ENCODE measurements around the gene MAP3K14.

DNA sequence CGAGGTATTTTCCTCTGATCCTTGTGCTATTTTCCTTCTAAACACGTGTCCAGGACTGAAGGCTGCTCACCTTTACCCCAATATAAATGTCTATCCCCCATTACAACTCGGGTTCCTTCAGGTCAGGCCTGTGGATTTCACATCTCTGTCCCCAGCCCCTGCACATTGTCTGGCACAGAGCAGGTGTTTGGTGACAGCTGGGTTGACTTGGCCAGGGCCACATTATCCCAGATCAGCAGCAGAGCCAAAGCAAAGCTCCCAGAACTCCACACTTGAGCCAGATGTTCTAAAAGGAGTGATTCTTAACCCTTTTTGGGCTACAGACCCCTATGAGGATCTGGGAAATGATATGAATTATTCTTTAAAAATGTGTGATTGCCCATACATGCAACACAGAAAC is 36.9 kb downstream of the MAP3K14 start:
- TF ChIP-seq, protein P1, sequence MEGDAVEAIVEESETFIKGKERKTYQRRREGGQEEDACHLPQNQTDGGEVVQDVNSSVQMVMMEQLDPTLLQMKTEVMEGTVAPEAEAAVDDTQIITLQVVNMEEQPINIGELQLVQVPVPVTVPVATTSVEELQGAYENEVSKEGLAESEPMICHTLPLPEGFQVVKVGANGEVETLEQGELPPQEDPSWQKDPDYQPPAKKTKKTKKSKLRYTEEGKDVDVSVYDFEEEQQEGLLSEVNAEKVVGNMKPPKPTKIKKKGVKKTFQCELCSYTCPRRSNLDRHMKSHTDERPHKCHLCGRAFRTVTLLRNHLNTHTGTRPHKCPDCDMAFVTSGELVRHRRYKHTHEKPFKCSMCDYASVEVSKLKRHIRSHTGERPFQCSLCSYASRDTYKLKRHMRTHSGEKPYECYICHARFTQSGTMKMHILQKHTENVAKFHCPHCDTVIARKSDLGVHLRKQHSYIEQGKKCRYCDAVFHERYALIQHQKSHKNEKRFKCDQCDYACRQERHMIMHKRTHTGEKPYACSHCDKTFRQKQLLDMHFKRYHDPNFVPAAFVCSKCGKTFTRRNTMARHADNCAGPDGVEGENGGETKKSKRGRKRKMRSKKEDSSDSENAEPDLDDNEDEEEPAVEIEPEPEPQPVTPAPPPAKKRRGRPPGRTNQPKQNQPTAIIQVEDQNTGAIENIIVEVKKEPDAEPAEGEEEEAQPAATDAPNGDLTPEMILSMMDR (conservative IDR thresholded peaks at IDR 0.05; ENCODE audit: low read length): no peak
- TF ChIP-seq EZH2phosphoT487 (IDR thresholded peaks at IDR 0.05; ENCODE audit: borderline replicate concordance): no peak
